ENCODE results near the gene AGO3.

DNA sequence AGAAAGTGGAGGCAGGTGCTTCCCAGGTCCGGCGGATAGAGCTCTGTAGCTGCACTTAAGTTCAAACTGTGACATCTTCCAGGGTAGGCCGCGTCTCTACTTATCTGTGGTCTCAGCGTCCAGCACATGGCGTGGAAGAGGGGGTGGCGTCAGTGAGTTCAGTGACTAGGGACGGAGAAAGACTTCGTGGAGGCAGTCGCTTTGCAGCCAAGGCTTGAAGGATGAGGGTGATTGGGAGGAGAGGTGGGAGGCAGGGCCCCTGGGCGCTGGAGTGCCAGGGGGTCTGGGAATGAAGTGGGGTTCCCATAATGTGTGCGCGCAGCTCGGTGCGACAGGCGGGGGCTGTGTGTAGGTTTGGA lies 48.3 kb upstream of the AGO3 start:
- no peak for TF ChIP-seq DPF2 (CRISPR knock-in tag; IDR thresholded peaks at IDR 0.05; ENCODE audit: borderline replicate concordance, low read depth)
- TF ChIP-seq CEBPB (IDR thresholded peaks at IDR 0.05; ENCODE audit: borderline replicate concordance, low read depth, low read length), result no peak
- no peak for TF ChIP-seq ZNF749 (CRISPR knock-in tag; IDR thresholded peaks at IDR 0.05; ENCODE audit: borderline replicate concordance)
- TF ChIP-seq USF2 (IDR thresholded peaks at IDR 0.05; ENCODE audit: low read depth, low read length), result no peak
- TF ChIP-seq USF2 (CRISPR knock-in tag; IDR thresholded peaks at IDR 0.05; ENCODE audit: borderline replicate concordance), result no peak
- no peak for TF ChIP-seq EZH2 (conservative IDR thresholded peaks at IDR 0.05; ENCODE audit: low read depth, low read length)
- TF ChIP-seq CTCF (CRISPR knock-in tag; IDR thresholded peaks at IDR 0.05), result no peak
- no peak for TF ChIP-seq ZBTB43 (CRISPR knock-in tag; conservative IDR thresholded peaks at IDR 0.05)
